Stomach (tissue), 4 donors: ENCODE results near the gene DPP6.

Experiments used
- EP300 ChIP-seq: sonication (generic); formaldehyde crosslinking; IDR thresholded peaks from one replicate; pipeline ENCODE4 v1.6.1; 2017; ENCODE audit warnings: antibody characterized with exemption
- POLR2A ChIP-seq, 4 donors: fragments of 450-650 bp; IDR thresholded peaks; one replicate each; pipeline ENCODE4 v1.6.1; 2016; ENCODE audit warnings: antibody characterized with exemption in 4 of 4, control low read depth in 2 of 4, mild to moderate bottlenecking in 1 of 4, moderate library complexity in 1 of 4
- POLR2AphosphoS5 ChIP-seq, 3 donors: sonication (generic); formaldehyde crosslinking; IDR thresholded peaks; one replicate each; pipeline ENCODE4 v1.6.1; 2016; ENCODE audit warnings: antibody characterized with exemption in 3 of 3
- TF ChIP-seq, protein P1 (sequence below), 7 experiments: fragments of 450-650 bp in 4 of 7; fragments of 200-600 bp in 3 of 7; sonication (generic) in 3 of 7; IDR thresholded peaks; one replicate each; pipeline ENCODE4 v1.5.1; 2016 to 2019; ENCODE audit warnings: antibody characterized with exemption in 7 of 7, control low read depth in 2 of 7, mild to moderate bottlenecking in 1 of 7

DNA sequence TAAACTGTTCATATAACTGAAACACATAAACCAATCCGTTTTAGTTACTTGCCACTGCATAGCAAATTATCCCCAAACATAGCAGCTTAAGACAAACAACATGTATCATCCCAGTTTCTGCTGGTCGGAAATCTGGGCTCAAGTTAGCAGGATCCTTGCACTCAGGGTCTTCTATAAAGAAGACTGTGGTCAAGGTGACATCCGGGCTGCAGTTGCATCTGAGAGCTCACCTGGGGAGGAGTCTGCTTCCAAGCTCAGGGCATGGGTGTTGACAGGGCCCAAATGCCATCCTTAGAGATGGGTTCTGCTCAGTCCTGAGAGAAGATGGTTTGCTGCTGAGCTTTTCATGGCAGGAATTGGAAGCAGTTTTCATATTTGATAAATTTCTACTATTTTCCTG is 519.6 kb downstream of the DPP6 start:
- TF ChIP-seq, protein P1, sequence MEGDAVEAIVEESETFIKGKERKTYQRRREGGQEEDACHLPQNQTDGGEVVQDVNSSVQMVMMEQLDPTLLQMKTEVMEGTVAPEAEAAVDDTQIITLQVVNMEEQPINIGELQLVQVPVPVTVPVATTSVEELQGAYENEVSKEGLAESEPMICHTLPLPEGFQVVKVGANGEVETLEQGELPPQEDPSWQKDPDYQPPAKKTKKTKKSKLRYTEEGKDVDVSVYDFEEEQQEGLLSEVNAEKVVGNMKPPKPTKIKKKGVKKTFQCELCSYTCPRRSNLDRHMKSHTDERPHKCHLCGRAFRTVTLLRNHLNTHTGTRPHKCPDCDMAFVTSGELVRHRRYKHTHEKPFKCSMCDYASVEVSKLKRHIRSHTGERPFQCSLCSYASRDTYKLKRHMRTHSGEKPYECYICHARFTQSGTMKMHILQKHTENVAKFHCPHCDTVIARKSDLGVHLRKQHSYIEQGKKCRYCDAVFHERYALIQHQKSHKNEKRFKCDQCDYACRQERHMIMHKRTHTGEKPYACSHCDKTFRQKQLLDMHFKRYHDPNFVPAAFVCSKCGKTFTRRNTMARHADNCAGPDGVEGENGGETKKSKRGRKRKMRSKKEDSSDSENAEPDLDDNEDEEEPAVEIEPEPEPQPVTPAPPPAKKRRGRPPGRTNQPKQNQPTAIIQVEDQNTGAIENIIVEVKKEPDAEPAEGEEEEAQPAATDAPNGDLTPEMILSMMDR (IDR thresholded peaks at IDR 0.05): no peak
- TF ChIP-seq POLR2AphosphoS5 (IDR thresholded peaks at IDR 0.05): no peak
- no peak for TF ChIP-seq EP300
- no peak for TF ChIP-seq POLR2A (IDR thresholded peaks at IDR 0.05)
